Body of pancreas (tissue), 4 donors: ENCODE data around the gene MFAP1. TPM values are rescaled to one million over a fixed set of nuclear protein-coding genes. Genes with fewer than 3 reads are reported as not detected.
"Not testable (repeated sequence)": the region's sequence is repeated elsewhere in the genome, so short reads cannot be mapped to it uniquely, and the experiment has no call there.

ENCODE experiments used
- ATAC-seq: fragments of 150-250 bp; one replicate; pipeline ENCODE4 v1.9.1; 2016
- DNase-seq, 4 donors: peaks; one replicate each; pipeline ENCODE4 v3.0.0-alpha.2; 2019
- H3K27ac ChIP-seq, 4 donors: fragments of 200-600 bp; sonication (generic); 1 replicate in 3 of 4; 2 replicates in 1 of 4; pipeline versions ENCODE4 v1.5.1 to v1.6.1; 2016 to 2019; ENCODE audit warnings: mild to moderate bottlenecking in 1 of 4, mixed read lengths in 1 of 4, moderate library complexity in 1 of 4
- H3K27me3 ChIP-seq, 2 donors: fragments of 200-600 bp; sonication (generic); one replicate each; pipeline ENCODE4 v1.6.0; 2016; ENCODE audit warnings: mild to moderate bottlenecking in 1 of 2
- H3K36me3 ChIP-seq, 2 donors: fragments of 200-600 bp; sonication (generic); replicated peaks in 1 of 2; 2 replicates each; pipeline ENCODE4 v1.5.1; 2016; ENCODE audit warnings: low read depth in 2 of 2; ENCODE audit not compliant: insufficient read depth in 1 of 2
- H3K4me1 ChIP-seq: fragments of 200-600 bp; sonication (generic); one replicate; pipeline ENCODE4 v1.6.0; 2016
- H3K4me3 ChIP-seq, 2 donors: fragments of 200-600 bp; sonication (generic); 1 replicate in 1 of 2; 2 replicates in 1 of 2; pipeline ENCODE4 v1.5.1; 2016 to 2019
- H3K9me3 ChIP-seq, 3 donors: fragments of 200-600 bp; sonication (generic); 1 replicate in 2 of 3; 2 replicates in 1 of 3; pipeline ENCODE4 v1.5.1; 2016
- POLR2A ChIP-seq, 3 donors: fragments of 450-650 bp; IDR thresholded peaks; one replicate each; pipeline ENCODE4 v1.6.1; 2016; ENCODE audit warnings: antibody characterized with exemption in 3 of 3, mild to moderate bottlenecking in 2 of 3
- WGBS, 2 donors: methylation state at CpG; one replicate each; pipeline ENCODE4 v1.1.5; 2017; 5-methylcytosine and 5-hydroxymethylcytosine counted together
- intact Hi-C: fragments of 100-400 bp; cut with DNase I; formaldehyde crosslinking; loops from one replicate; pipeline ENCODE4 v1.15.1; 2023
- total RNA-seq, 2 donors: library from RNA; depleted of rRNA; stranded (reverse); fragments of >200 nt; gene quantifications; one replicate each; pipeline ENCODE4 v1.1.0, GENCODE V29; 2016
- TF ChIP-seq, protein P1 (sequence below), 7 experiments: fragments of 450-650 bp in 4 of 7; fragments of 200-600 bp in 3 of 7; sonication (generic) in 3 of 7; IDR thresholded peaks; one replicate each; pipeline ENCODE4 v1.5.1; 2016 to 2019; ENCODE audit warnings: antibody characterized with exemption in 7 of 7

Gene MFAP1
- total RNA-seq, 2 donors from 2014 or later: 1.6 to 9.9 TPM

DNA sequence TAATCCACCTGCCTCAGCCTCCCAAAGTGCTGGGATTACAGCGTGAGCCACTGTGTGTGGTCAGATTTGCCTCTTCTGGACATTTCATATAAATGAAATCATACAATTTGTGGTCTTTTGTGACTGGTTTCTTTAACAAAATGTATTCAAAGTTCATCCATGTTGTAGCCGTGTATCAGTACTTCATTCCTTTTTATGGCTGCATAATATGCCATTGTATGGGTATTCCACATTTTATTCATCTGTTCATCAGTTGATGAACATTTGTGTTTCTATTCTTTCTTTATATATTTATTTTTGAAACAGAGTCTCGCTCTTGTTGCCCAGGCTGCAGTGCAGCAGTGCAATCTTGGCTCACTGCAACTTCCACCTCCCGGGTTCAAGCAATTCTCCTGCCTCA is 28.1 kb upstream of the MFAP1 start:
- intact Hi-C loops: no loop called here
- Histone ChIP-seq H3K27me3 (no peaks in the 10 kb centered on the region), H3K27ac (no peak overlapping the region), H3K36me3 (peaks cover 0 to 2% of the 10 kb centered on the region in 2 donors), H3K9me3 (no peaks in the 10 kb centered on the region), H3K4me1 (no peaks in the 10 kb centered on the region), H3K4me3 (no peak overlapping the region)
- no peak for TF ChIP-seq POLR2A (IDR thresholded peaks at IDR 0.05)
- TF ChIP-seq, protein P1, sequence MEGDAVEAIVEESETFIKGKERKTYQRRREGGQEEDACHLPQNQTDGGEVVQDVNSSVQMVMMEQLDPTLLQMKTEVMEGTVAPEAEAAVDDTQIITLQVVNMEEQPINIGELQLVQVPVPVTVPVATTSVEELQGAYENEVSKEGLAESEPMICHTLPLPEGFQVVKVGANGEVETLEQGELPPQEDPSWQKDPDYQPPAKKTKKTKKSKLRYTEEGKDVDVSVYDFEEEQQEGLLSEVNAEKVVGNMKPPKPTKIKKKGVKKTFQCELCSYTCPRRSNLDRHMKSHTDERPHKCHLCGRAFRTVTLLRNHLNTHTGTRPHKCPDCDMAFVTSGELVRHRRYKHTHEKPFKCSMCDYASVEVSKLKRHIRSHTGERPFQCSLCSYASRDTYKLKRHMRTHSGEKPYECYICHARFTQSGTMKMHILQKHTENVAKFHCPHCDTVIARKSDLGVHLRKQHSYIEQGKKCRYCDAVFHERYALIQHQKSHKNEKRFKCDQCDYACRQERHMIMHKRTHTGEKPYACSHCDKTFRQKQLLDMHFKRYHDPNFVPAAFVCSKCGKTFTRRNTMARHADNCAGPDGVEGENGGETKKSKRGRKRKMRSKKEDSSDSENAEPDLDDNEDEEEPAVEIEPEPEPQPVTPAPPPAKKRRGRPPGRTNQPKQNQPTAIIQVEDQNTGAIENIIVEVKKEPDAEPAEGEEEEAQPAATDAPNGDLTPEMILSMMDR (IDR thresholded peaks at IDR 0.05): no peak
- 97 to 100% methylated on average over 4 of the region's 4 CpGs for WGBS, 2 donors
- DNase-seq: no peak
- ATAC-seq: no peak

GRCh38 chr15:43851251-43851650 is 26.8 kb upstream of the MFAP1 start:
- intact Hi-C loops: no loop called here
- no peak overlapping the region for H3K27ac ChIP-seq
- no peaks in the 10 kb centered on the region for H3K27me3 ChIP-seq
- peaks cover 0 to 2% of the 10 kb centered on the region in 2 donors for H3K36me3 ChIP-seq
- ATAC-seq: no peak
- no peak for TF ChIP-seq POLR2A (IDR thresholded peaks at IDR 0.05)
- TF ChIP-seq, protein P1 (IDR thresholded peaks at IDR 0.05): no peak
- H3K9me3 ChIP-seq: no peaks in the 10 kb centered on the region
- no peak overlapping the region for H3K4me3 ChIP-seq
- H3K4me1 ChIP-seq: no peaks in the 10 kb centered on the region
- no peak for DNase-seq
- 94 to 98% methylated on average over 3 of the region's 3 CpGs for WGBS, 2 donors

DNA sequence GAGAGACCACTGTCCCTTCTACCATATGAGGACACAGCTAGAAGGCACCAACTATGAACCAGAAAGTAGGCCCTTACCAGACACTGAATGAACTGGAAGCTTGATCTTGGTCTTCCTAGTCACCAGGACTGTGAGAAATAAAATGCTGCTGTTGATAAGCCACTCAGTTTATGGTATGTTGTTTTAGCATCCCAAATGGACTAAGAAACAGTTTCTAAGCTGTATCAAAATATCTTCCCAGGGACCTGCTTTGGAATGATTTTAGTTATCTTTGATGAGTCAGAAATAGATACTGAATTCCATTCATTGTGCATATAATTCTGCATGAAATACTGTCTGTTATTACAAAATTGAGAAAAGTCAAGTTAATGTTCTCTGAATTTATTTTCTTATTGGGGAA is 20.9 kb upstream of the MFAP1 start:
- no peak for DNase-seq
- no peaks in the 10 kb centered on the region for H3K36me3 ChIP-seq
- no peak overlapping the region for H3K27ac ChIP-seq
- TF ChIP-seq, protein P1 (IDR thresholded peaks at IDR 0.05): no peak
- TF ChIP-seq POLR2A (IDR thresholded peaks at IDR 0.05): no peak
- no peak overlapping the region for H3K4me3 ChIP-seq
- H3K4me1 ChIP-seq: no peaks in the 10 kb centered on the region
- H3K27me3 ChIP-seq: no peaks in the 10 kb centered on the region
- intact Hi-C loops: no loop called here
- no peaks in the 10 kb centered on the region for H3K9me3 ChIP-seq
- ATAC-seq: no peak

- H3K4me3 ChIP-seq, H3K36me3 ChIP-seq, H3K27me3 ChIP-seq, intact Hi-C loops, DNase-seq, H3K9me3 ChIP-seq, ATAC-seq, H3K27ac ChIP-seq, H3K4me1 ChIP-seq: not testable (repeated sequence)
- 90 to 95% methylated on average over 6 of the region's 6 CpGs for whole genome bisulfite sequencing, 2 donors
These were observed 8.0 kb upstream of the MFAP1 start for GRCh38 chr15:43832485-43832884.

GRCh38 chr15:43831519-43832052 is 7.1 kb upstream of the MFAP1 start:
- ATAC-seq, H3K9me3 ChIP-seq, H3K27ac ChIP-seq, H3K4me3 ChIP-seq, DNase-seq, intact Hi-C loops, H3K36me3 ChIP-seq, H3K4me1 ChIP-seq, H3K27me3 ChIP-seq: not testable (repeated sequence)
- 89 to 95% methylated on average over 14 of the region's 14 CpGs for WGBS, 2 donors

DNA sequence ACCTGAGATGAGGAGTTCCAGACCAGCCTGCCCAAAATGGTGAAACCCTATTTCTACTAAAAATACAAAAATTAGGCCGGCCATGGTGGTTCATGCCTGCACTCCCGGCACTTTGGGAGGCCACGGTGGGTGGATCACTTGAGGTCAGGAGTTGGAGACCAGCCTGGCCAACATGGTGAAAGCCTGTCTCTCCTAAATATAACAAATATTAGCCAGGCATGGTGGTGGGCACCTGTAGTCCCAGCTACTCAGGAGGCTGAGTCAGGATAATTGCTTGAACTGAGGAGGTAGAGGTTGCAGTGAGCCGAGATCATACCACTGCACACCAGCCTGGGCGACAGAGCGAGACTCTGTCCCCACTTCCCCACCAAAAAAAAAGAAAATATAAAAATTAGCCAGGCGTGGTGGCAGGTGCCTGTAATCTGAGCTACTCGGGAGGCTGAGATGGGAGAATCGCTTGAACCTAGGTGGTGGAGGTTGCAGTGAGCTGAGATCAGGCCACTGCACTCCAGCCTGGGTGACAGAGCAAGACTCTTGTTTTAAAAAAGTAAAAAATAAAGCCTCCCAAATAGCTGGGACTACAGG is 6.3 kb upstream of the MFAP1 start:
- H3K4me1 ChIP-seq: peaks cover 16% of the 10 kb centered on the region
- H3K27ac ChIP-seq, DNase-seq, intact Hi-C loops, H3K27me3 ChIP-seq, H3K4me3 ChIP-seq, H3K36me3 ChIP-seq, ATAC-seq, H3K9me3 ChIP-seq: not testable (repeated sequence)
- WGBS, 2 donors: 93 to 98% methylated on average over 8 to 9 of the region's 9 CpGs

DNA sequence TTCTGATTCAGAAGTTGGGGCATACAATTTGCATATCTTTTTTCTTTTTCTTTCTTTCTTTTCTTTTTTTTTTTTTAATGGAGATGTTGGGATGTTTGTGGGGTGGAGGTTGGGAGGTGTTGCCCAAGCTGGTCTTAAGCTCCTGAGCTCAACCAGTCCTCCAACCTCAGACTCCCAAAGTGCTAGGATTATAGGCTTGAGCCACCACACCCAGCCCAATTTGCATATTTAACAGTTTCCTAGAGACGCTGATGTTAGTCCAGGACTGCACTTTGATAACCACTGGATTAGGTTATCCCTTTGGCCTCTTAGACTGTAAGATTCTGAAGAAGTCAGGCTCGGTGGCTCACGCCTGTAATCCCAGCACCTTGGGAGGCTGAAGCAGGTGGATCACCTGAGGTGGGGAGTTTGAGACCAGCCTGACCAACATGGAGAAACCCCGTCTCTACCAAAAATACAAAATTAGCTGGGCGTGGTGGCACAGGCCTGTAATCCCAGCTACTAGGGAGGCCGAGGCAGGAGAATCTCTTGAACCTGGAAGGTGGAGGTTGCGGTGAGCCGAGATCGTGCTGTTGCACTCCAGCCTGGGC is 5.6 kb upstream of the MFAP1 start:
- intact Hi-C loops, ATAC-seq, H3K4me3 ChIP-seq, DNase-seq, H3K27me3 ChIP-seq, H3K27ac ChIP-seq, H3K36me3 ChIP-seq, H3K9me3 ChIP-seq: not testable (repeated sequence)
- peaks cover 16% of the 10 kb centered on the region for H3K4me1 ChIP-seq
- WGBS, 2 donors: 90 to 93% methylated on average over 8 to 9 of the region's 9 CpGs
